ENCODE results near the gene TSNAX.

- TF ChIP-seq CTCF (IDR thresholded peaks at IDR 0.05; ENCODE audit: low read length): no peak
- TF ChIP-seq EZH2phosphoT487 (IDR thresholded peaks at IDR 0.05; ENCODE audit: low read length): no peak
- no peak for TF ChIP-seq EZH2 (optimal IDR thresholded peaks at IDR 0.05; ENCODE audit: low read depth, low read length)
Observed at GRCh38 chr1:231478811-231479210, 49.7 kb upstream of the TSNAX start.

All from MM.1S (cell line).